ENCODE measurements around the gene TLK1. TPM values are rescaled to one million over a fixed set of nuclear protein-coding genes. Genes with fewer than 3 reads are reported as not detected.

The TLK1 gene
- total RNA-seq, 2 donors from 2014 or later: 85.4 to 85.8 TPM

DNA sequence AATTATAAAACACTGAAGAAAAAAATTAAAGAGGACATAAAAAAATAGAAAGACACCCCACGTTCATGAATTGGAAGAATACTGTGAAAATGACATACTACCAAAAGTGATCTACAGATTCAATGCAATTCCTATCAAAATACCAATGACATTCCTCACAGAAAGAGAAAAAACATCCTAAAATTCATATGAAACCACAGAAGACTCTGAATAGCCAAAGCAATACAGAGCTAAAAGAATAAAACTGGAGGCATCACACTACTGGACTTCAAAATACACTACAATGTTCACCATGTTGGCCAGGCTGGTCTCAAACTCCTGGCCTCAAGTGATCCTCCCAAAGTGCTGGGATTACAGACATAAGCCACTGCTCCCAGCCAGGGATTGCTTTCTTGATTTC is 56.3 kb downstream of the TLK1 start:
- H3K9me3 Mint-ChIP-seq: peaks cover 17% of the 10 kb centered on the region
- no peaks in the 10 kb centered on the region for H3K27me3 Mint-ChIP-seq (ENCODE audit: insufficient read depth)
- Histone ChIP-seq H3K9ac (ENCODE audit: extremely low read depth, low read length, poor library complexity, severe bottlenecking) (no peak overlapping the region), H3K4me1 (ENCODE audit: control insufficient read depth, insufficient read depth, low read length) (no peaks in the 10 kb centered on the region), H3K27ac (ENCODE audit: low read depth, low read length) (no peak overlapping the region), H3K36me3 (ENCODE audit: control insufficient read depth, insufficient read depth, low read length) (peaks cover 24% of the 10 kb centered on the region), H3K9me3 (ENCODE audit: control insufficient read depth, low read length) (peaks cover 20% of the 10 kb centered on the region), H3K4me3 (ENCODE audit: low read length) (no peak overlapping the region), H3K27me3 (ENCODE audit: control insufficient read depth, insufficient read depth, low read length, poor library complexity, severe bottlenecking) (no peaks in the 10 kb centered on the region)
- no peak overlapping the region for H3K4me3 Mint-ChIP-seq
- no peak overlapping the region for H3K27ac Mint-ChIP-seq
- peaks cover 10% of the 10 kb centered on the region for H3K4me1 Mint-ChIP-seq
- H3K36me3 Mint-ChIP-seq (ENCODE audit: low read depth): peaks cover 32% of the 10 kb centered on the region
- TF ChIP-seq, protein P1, sequence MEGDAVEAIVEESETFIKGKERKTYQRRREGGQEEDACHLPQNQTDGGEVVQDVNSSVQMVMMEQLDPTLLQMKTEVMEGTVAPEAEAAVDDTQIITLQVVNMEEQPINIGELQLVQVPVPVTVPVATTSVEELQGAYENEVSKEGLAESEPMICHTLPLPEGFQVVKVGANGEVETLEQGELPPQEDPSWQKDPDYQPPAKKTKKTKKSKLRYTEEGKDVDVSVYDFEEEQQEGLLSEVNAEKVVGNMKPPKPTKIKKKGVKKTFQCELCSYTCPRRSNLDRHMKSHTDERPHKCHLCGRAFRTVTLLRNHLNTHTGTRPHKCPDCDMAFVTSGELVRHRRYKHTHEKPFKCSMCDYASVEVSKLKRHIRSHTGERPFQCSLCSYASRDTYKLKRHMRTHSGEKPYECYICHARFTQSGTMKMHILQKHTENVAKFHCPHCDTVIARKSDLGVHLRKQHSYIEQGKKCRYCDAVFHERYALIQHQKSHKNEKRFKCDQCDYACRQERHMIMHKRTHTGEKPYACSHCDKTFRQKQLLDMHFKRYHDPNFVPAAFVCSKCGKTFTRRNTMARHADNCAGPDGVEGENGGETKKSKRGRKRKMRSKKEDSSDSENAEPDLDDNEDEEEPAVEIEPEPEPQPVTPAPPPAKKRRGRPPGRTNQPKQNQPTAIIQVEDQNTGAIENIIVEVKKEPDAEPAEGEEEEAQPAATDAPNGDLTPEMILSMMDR (conservative IDR thresholded peaks at IDR 0.05): no peak
- DNase-seq: no peak
- WGBS, 2 experiments (ENCODE audit: insufficient coverage in 1 of 2, insufficient read length in 1 of 2): 100% methylated on average over 1 of the region's 1 CpG; no CpG with 5 or more reads in 1 of the 2 experiments

DNA sequence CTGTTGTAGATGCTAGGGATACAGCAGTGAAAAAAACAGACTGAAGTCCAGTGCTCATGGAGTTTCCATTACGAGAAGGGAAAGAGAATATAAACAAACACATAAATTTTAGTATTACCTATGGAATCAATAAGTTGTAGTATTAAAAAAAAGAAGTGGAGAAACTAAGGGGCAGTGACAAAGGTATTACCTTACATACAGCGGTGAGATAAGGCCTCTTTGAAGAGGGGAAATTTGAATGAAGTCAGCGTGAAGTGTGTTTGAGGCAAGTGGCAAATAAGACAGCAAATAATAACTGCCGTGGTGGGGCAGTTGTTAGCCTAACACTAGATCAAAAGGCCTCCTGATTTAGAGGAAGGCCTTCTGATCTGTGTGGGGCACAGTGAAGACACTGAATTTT is 57.9 kb downstream of the TLK1 start:
- TF ChIP-seq, protein P1 (conservative IDR thresholded peaks at IDR 0.05): no peak
- Mint-ChIP-seq H3K9me3 (peaks cover 28% of the 10 kb centered on the region), H3K4me1 (peaks cover 10% of the 10 kb centered on the region), H3K27ac (peak overlapping the region; percentile 38), H3K4me3 (no peak overlapping the region), H3K27me3 (ENCODE audit: insufficient read depth) (no peaks in the 10 kb centered on the region), H3K36me3 (ENCODE audit: low read depth) (peaks cover 39% of the 10 kb centered on the region)
- H3K9ac ChIP-seq (ENCODE audit: extremely low read depth, low read length, poor library complexity, severe bottlenecking): no peak overlapping the region
- H3K27me3 ChIP-seq (ENCODE audit: control insufficient read depth, insufficient read depth, low read length, poor library complexity, severe bottlenecking): no peaks in the 10 kb centered on the region
- peaks cover 21% of the 10 kb centered on the region for H3K36me3 ChIP-seq (ENCODE audit: control insufficient read depth, insufficient read depth, low read length)
- H3K27ac ChIP-seq (ENCODE audit: low read depth, low read length): peak overlapping the region; percentile 30
- H3K4me3 ChIP-seq (ENCODE audit: low read length): no peak overlapping the region
- no peak for DNase-seq
- H3K9me3 ChIP-seq (ENCODE audit: control insufficient read depth, low read length): peaks cover 34% of the 10 kb centered on the region
- H3K4me1 ChIP-seq (ENCODE audit: control insufficient read depth, insufficient read depth, low read length): no peaks in the 10 kb centered on the region
- WGBS, 2 experiments (ENCODE audit: insufficient coverage in 1 of 2, insufficient read length in 1 of 2): 68 to 74% methylated on average over 2 to 3 of the region's 4 CpGs

DNA sequence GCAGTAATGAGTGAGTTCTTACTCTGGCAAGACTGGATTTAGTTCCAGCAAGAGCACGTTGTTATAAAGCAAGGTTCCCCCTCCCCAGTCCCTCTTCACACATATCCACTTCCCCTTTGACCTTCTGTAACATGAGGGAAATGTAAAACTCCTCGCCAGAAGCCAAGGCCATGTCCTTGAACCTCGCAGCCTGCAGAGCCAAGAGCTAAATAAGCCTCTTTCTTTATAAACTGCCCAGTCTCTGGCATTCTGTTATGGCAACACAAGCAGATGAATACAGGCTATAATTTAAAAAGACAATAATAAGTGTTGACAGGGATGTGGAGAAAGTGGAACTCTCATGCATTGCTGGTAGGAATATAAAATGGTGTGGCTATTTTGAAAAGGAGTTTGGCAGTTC is 60.3 kb downstream of the TLK1 start:
- Histone ChIP-seq H3K36me3 (ENCODE audit: control insufficient read depth, insufficient read depth, low read length) (peaks cover 11% of the 10 kb centered on the region), H3K4me3 (ENCODE audit: low read length) (no peak overlapping the region), H3K27ac (ENCODE audit: low read depth, low read length) (no peak overlapping the region), H3K9me3 (ENCODE audit: control insufficient read depth, low read length) (peaks cover 37% of the 10 kb centered on the region), H3K4me1 (ENCODE audit: control insufficient read depth, insufficient read depth, low read length) (no peaks in the 10 kb centered on the region), H3K27me3 (ENCODE audit: control insufficient read depth, insufficient read depth, low read length, poor library complexity, severe bottlenecking) (no peaks in the 10 kb centered on the region), H3K9ac (ENCODE audit: extremely low read depth, low read length, poor library complexity, severe bottlenecking) (no peak overlapping the region)
- peaks cover 49% of the 10 kb centered on the region for H3K36me3 Mint-ChIP-seq (ENCODE audit: low read depth)
- no peaks in the 10 kb centered on the region for H3K27me3 Mint-ChIP-seq (ENCODE audit: insufficient read depth)
- peaks cover 10% of the 10 kb centered on the region for H3K4me1 Mint-ChIP-seq
- no peak for DNase-seq
- no peak overlapping the region for H3K27ac Mint-ChIP-seq
- WGBS, 2 experiments (ENCODE audit: insufficient coverage in 1 of 2, insufficient read length in 1 of 2): 95 to 100% methylated on average over 3 of the region's 3 CpGs
- TF ChIP-seq, protein P1 (conservative IDR thresholded peaks at IDR 0.05): no peak
- no peak overlapping the region for H3K4me3 Mint-ChIP-seq
- peaks cover 32% of the 10 kb centered on the region for H3K9me3 Mint-ChIP-seq

All from endodermal cell (in vitro differentiated cells).